ENCODE results near the gene PHKG2. TPM values are rescaled to one million over a fixed set of nuclear protein-coding genes. Genes with fewer than 3 reads are reported as not detected.

The PHKG2 gene
- total RNA-seq, 1 donor from 2014 or later, result 12.6 TPM

DNA sequence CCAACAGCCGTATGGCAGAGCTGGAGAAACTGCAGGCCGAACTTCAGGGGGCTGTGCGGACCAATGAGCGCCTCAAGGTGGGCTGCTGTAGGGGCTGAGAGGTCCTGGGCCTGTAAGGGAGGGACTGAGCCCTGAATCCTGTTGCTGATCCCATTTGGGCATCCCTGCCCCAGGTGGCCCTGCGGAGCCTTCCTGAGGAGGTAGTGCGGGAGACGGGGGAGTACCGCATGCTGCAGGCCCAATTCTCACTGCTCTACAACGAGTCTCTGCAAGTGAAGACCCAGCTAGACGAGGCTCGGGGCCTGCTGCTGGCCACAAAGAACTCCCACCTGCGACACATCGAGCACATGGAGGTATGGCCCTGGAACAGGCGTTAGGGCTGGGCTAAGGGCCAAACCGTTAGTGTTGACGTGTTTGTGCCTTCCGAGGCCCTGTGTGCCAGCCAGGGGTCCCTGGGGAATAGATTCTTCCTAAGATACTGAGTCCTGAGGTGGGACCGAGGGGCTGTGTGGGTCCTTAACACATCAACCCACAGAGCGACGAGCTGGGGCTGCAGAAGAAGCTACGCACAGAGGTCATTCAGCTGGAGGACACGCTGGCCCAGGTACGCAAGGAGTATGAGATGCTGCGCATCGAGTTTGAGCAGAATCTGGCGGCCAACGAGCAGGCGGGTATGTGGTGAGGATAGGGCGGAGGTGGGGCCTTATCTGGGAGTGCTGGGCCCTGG is 18.1 kb downstream of the PHKG2 start:
- DNase-seq (ENCODE audit: missing footprints), result no peak
- intact Hi-C loops (cut with DNase I), result no loop called here
- ATAC-seq, result no peak

DNA sequence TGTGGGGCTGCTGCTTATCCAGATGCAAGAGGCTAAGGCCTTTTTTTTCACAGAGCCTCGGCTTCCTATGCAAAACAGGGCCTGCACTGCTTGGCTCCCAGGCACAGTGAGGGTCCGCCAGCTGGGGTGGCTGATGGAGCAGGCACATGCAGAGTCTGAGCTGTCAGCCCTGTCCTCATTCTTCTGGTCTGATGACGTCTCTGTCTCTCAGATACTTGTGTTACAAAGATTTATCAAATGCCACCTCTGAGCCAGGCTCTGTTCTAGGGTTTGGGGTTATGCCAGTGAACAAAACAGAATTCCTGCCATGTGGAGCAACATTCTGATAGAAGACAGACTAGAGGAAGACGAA is 18.7 kb downstream of the PHKG2 start:
- peak; percentile 32 for ATAC-seq
- intact Hi-C loops (cut with DNase I), result no loop called here
- no peak for DNase-seq (ENCODE audit: missing footprints)

DNA sequence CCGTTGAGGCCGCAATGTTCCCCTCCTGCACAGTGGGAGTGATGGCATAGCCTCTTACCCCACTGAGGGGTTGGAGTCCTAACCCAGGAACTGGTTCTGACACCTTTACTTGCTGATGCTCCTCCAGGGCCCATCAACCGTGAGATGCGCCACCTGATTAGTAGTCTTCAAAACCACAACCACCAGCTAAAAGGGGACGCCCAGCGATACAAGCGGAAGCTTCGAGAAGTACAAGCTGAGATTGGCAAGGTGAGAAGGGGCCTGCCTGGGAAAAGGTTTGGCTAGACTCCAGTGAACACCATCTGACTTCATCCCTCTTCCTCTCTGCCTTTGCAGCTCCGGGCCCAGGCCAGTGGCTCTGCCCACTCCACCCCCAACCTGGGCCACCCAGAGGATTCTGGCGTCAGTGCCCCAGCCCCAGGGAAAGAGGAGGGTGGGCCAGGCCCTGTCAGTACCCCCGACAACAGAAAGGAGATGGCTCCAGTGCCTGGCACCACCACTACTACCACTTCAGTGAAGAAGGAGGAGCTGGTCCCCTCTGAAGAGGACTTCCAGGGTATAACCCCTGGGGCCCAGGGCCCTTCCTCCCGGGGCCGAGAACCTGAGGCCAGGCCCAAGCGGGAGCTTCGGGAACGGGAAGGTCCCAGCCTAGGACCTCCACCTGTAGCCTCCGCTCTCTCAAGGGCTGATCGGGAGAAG is 19.7 kb downstream of the PHKG2 start:
- DNase-seq (ENCODE audit: missing footprints) (no peak), ATAC-seq (peak; percentile 21)
- intact Hi-C loops (cut with DNase I), result no loop called here

DNA sequence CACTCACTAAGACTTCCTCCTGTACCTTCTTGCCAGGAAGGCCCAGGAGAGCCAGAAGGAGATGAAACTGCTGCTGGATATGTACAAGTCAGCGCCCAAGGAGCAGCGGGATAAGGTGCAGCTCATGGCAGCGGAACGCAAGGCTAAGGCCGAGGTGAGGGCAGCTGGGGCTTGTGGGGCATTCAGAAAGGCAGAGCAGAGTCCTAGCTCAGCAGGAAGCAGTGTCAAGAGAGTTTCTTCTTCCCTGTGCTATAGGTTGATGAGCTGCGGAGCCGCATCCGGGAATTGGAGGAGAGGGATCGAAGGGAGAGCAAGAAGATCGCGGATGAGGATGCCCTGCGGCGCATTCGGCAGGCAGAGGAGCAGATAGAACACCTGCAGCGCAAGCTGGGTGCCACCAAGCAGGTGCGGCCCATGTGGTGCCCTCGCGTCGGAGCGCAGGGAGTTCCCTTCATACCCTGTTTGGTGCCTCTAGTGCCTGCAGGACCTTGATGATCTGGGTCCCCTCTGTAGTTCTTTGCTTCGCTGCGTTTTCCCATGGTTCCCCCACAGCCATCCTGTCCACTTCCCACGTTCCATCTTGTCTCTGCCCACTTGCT is 20.5 kb downstream of the PHKG2 start:
- intact Hi-C loops (cut with DNase I), result no loop called here
- ATAC-seq (no peak), DNase-seq (ENCODE audit: missing footprints) (no peak)

DNA sequence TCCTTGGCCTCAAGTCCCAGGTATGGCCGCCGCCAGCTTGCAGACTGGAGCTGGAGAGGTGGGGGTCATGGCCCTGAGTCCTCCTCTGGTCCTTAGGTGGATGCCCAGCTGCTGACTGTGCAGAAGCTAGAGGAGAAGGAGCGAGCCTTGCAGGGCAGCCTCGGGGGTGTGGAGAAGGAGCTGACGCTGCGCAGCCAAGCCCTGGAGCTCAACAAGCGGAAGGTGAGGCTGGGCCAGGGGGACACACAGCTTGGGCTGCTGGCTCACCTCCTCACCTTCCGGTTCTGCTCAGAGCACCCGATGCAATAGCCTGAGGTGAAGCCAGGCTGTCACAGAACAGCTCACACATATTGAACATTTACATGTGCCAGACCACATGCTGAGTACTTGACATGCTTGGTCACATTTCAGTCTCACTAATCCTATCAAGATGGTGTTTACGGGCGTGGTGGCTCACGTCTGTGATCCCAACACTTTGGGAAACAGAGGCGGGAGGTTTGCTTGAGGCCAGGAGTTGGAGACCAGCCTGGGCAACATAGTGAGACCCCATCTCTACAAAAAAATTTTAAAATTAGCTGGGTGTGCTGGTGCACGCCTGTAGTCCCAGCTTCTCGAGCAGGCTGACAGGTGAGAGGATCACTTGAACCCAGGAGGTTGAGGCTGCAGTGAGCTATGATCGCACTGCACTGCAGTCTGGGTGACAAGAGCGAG is 21.3 kb downstream of the PHKG2 start:
- ATAC-seq (no peak), DNase-seq (ENCODE audit: missing footprints) (no peak)
- intact Hi-C loops (cut with DNase I), result no loop called here

DNA sequence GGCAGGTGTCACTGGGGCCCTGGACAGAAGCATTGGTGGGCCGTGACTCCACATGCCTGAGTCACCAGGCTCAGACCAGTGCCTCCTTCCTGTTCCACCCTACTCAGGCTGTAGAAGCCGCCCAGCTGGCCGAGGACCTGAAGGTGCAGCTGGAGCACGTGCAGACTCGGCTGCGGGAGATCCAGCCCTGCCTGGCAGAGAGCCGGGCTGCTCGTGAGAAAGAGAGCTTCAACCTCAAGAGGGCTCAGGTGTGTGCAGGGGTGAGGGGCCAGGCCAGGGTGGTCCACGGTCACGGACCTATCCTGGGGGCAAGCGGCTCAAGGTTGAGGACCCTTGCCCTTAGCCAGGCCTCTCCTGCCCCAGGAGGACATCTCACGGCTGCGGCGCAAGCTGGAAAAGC is 23.5 kb downstream of the PHKG2 start:
- no peak for DNase-seq (ENCODE audit: missing footprints)
- intact Hi-C loops (cut with DNase I), result no loop called here

DNA sequence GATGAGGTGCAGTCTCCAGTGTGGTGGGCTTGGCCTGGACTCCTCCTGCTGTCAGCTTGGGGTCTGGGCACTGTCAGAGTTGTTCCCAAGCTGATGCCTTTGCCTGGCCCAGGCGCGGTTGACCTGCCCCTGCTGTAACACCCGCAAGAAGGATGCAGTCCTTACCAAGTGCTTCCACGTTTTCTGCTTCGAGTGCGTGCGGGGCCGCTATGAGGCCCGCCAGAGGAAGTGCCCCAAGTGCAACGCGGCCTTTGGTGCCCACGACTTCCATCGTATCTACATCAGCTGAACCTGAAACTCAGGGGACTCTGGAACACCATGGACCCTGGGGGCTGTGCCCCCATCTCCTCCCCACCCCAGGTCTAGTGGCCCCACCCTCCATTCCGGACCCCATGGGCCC is 25.6 kb downstream of the PHKG2 start:
- intact Hi-C loops (cut with DNase I), result no loop called here
- no peak for DNase-seq (ENCODE audit: missing footprints)
- no peak for ATAC-seq

More for the DNA sequence above, 23.5 kb downstream of the PHKG2 start:
- no peak for ATAC-seq

DNA sequence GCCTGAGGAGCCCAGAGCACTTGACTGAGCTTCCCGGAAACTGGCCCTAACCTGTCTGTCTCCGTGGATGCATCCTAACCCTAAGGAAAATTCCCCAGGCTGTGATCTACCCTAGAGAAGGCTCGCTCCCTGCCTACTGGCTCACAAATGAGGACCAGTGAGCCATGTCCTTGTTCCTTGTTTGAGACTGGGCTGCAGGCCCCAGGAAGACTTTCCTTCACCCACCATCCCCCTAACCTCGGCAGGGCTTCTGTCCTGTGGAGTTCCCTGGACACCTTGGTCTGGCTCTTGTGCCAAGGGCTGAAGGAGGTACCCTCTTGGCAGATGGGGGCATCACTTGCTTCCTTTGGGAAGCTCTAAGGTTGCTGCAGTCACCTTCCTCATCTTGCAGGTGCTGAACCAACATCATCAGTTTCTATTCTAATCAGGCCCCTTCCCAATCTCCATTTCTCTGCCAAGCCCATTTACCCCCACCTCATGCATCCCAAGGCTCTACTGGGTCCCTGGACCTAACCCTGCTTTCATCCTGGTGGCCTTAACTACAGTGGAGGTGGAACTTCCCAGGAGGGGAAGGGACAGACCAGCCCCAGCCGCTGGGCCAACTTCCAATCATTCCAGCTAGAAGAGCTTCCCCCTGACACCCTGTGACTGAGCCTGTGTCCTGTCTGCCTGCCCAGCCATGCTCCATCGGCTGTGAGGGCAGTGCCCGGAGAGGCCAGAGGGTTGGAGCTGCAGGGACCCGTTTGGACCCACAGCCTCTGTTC is 26.3 kb downstream of the PHKG2 start:
- DNase-seq (ENCODE audit: missing footprints), result no peak
- intact Hi-C loops (cut with DNase I), result loop anchor here (5.0 kb wide), 1 partner anchor 38 kb away; no protein-coding TSS in a partner anchor
- peak; percentile 18 for ATAC-seq

DNA sequence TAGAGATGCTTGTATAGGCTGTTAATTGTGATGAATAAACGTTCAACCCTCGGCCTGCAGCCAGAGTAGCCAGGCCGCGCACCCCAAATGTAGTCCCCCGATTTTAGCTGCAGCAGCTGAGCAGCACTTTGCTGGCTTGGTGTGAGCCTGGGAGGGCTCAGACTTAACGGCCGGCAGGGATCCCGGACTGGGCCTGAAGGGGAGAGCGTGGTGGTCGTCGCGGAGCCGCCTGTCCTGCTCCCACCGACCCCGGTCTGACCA is 26.8 kb downstream of the PHKG2 start:
- intact Hi-C loops (cut with DNase I), result loop anchor here (5.0 kb wide), 1 partner anchor 37 kb away; no protein-coding TSS in a partner anchor
- ATAC-seq (no peak), DNase-seq (ENCODE audit: missing footprints) (no peak)

DNA sequence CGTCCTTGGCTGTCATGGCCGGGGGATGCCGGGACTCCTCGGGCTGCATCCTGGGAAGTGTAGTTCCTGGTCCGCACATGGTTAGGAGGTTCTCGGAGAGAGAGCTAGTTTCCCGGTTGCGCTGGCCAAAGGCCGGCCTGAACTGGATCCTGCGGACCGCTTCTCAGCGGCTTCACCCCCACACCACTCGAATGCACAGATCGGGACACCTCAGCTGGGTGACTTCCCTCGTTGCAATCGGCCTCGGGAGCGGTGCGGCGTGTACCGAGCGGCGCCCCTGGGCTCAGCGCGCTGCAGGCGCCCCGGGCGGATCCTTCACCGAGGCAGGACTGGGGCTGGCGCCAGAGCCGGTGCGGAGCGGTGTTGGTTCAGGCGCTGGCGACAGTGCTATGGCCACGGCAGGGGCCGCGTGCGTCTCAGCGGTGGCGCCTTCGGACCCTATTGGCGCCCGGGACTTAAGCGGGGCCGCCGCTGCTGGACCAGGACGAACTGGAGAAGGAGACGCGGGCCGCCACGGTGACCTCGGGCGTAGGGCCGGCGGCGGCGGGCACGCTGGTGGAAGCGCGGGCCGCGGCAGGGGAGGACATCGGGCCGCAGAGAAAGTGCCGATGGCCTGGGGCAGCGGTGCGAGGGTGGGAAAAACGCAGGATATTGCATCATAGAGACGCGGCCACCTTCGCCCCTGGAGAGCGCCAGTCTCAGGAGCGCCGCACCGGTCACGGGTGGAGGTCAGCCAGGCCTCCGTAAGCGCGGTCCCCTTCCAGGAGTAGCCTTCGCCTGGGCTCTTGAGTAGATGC is 27.4 kb downstream of the PHKG2 start:
- ATAC-seq (peak; percentile 85), DNase-seq (ENCODE audit: missing footprints) (peak; percentile 89)
- intact Hi-C loops (cut with DNase I), result loop anchor here (5.0 kb wide), 1 partner anchor 37 kb away; no protein-coding TSS in a partner anchor

DNA sequence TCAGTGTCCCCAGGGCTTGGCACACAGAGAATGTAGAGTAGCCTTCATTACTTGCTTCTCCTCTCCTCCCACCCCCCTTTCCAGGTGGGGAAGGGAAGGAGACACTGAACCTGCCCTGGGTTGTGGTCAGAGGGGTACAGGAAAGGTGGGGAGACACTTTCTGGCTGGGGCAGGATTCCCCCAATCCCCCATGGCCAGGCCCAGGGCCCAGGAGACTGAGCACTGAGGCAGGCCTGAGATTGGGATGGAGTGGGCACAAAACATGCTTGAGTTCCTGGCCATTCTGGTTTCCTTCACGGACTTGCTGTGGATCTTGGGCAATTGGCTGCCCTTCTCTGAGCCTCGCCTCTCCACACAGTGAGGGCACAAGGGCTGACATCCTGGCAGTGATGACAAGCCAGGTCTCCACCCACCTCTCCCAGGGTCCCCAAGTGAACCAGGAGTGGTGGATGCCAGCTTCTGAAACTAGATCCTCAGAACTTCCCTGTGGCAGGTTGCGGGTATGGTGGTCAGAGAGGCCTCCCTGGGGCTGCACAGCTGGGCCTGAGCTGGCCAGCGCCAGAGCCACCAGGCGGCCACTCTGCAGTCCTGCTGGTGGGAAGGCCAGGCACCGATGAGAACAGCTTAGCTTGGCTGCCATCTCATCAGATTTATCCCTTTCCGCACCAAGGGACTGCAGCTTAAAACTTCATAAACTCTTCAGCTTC is 29.5 kb downstream of the PHKG2 start:
- DNase-seq (ENCODE audit: missing footprints) (no peak), ATAC-seq (no peak)
- intact Hi-C loops (cut with DNase I), result loop anchor here (5.0 kb wide), 1 partner anchor 35 kb away; no protein-coding TSS in a partner anchor

DNA sequence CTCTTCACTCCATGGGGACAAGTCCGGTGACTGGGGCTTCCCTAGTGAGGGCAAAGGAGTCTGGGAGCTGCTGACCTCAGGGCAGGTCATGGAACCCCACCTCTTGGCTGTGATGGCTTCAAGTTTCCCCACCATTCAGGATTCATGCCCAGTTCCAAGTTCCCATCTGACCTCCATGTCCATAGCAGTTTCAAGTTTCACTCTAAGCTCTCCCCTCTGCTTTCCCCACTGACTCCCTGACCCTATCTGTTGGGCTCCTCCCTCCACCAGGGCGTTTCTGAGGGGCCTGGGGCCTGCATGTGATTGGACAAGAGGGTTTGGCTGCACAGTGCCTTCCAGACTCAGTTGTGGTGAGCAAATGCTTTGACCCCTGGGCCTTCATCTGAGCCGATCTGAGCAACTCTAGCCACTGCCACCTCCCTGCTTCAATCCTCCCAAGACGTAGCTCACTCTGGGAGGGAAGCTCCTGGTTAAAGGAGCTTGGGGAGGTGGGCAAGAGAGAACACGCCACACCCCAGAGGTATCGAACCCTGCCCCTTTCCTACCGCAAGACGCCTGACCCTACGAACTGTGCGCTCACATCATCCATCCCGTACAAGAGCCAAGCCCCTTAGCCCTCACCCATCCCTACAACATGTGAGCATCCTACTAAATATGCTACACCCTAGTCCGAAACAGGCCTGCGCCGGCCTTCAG is 30.5 kb downstream of the PHKG2 start:
- intact Hi-C loops (cut with DNase I), result loop anchor here (5.0 kb wide), 1 partner anchor 34 kb away; no protein-coding TSS in a partner anchor
- DNase-seq (ENCODE audit: missing footprints) (no peak), ATAC-seq (no peak)

DNA sequence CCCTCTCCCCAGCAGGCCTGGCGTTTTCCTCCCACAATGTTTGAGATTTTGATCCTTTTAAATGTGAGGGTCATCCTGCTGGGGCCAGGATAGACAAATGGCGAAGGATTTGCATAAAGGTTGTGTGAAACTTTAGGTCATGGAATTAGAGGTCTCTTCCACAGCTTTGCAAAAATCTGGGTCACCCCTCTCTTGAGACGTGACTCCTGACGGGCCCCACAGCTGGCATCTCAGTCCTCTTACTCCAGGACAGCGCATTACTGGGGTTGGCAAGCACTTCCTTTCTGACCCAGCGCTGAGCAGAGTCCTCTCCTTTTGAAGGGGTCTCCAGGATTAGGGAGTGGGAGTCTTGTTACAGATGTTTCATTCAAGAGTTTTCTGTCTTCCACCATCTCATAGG is 31.4 kb downstream of the PHKG2 start:
- intact Hi-C loops (cut with DNase I), result loop anchor here (5.0 kb wide), 1 partner anchor 33 kb away; no protein-coding TSS in a partner anchor

DNA sequence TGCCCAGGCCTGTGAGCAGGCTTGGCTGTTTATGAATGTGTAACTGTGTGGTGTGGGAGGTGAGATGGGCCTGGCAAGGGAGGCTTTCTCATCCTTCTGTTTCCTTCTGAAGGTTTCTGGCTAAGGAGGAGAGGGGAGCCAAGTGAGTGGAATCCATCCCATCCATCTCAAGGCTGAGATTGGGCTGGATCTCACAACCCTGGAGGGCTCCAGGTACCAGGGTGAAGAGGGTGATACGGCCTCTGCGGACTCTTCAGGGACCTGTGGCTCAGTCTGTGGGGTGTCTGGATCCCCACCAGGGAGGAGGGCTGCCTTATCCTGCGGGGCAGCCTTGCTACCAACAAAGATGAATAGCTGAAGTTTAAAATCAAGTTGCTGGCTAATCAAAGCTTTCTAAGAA is 31.8 kb downstream of the PHKG2 start:
- intact Hi-C loops (cut with DNase I), result no loop called here
- ATAC-seq (no peak), DNase-seq (ENCODE audit: missing footprints) (no peak)

More for the DNA sequence above, 31.4 kb downstream of the PHKG2 start:
- no peak for DNase-seq (ENCODE audit: missing footprints)
- no peak for ATAC-seq

DNA sequence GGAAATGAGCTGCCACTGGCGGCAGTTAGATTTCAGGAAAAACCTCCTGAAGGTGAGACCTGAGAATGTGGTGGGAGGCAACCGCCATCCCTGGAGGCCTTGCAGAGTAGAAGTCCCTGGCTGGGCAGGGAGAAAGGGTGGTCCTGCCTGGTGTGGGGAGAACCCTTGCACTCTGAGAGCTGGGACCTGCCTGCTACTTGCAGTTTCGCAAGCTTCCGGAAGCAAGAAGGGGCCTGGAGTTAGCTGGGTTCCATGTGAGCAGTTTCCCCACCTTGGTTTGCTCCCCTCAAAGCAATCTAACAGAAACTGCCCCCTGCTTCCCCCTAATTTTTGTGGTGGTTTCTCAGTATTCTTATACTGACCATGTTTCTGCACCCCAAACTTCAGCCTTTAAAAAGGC is 32.3 kb downstream of the PHKG2 start:
- intact Hi-C loops (cut with DNase I), result no loop called here
- ATAC-seq (no peak), DNase-seq (ENCODE audit: missing footprints) (no peak)

DNA sequence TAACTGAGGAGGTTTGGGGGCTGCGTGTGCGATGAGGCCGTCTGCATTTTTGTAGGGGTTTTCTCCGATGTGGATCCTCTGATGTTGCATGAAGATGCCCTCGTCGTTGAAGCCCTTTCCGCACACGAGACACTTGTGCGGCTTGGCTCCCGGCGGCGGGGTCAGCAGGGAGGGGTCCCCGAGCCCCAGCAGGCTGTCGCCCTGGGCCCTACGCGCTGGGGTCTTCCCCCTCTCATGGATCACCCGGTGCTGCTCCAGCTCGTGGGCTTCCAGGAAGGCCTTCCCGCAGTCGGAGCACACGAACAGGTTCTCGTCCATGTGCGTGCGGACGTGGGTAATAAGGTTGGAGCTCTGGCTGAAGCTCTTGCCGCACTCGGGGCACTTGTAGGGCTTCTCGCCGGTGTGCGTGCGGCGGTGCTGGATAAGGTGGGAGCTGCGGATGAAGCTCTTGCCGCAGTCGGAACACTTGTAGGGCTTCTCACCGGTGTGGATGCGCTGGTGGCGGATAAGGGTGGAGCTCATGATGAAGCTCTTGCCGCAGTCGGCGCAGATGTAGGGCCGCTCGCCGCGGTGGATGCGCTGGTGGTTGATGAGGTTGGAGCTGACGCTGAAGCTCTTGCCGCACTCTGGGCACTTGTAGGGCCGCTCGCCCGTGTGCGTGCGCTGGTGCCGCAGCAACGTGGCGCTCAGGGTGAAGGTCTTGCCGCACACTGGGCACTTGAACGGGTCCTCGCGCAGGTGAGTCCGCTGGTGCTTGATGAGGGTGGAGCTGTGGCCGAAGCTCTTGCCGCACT is 34.5 kb downstream of the PHKG2 start:
- ATAC-seq (no peak), DNase-seq (ENCODE audit: missing footprints) (no peak)
- intact Hi-C loops (cut with DNase I), result no loop called here
